A673 (cell line): ENCODE data around the gene SORBS2. TPM values are rescaled to one million over a fixed set of nuclear protein-coding genes. Genes with fewer than 3 reads are reported as not detected.

Source experiments
- BruUV-seq: library from RNA; stranded (reverse); fragments of 400-500 nt; replicated peaks from 2 replicates; lab custom pipeline; 2021; lab: Mats Ljungman, UMichigan
- CTCF ChIA-PET: fragments of 300-600 bp; sonication (Branson Sonifier 250); formaldehyde crosslinking; loops from one replicate; lab custom pipeline; 2022; ENCODE audit warnings: antibody characterized with exemption; lab: Charles Lee
- POLR2A ChIA-PET: fragments of 300-600 bp; sonication (Branson Sonifier 250); formaldehyde crosslinking; loops from one replicate; lab custom pipeline; 2022; ENCODE audit warnings: antibody characterized with exemption; ENCODE audit not compliant: low non-redundant PET; lab: Charles Lee
- DNase-seq: peaks from one replicate; pipeline ENCODE4 v3.0.0-alpha.2; 2015; ENCODE audit warnings: low spot score
- H3K27ac ChIP-seq: fragments of 200-600 bp; sonication (generic); 2 replicates; pipeline ENCODE4 v1.5.1; 2016; ENCODE audit warnings: mixed run types, low read depth, mild to moderate bottlenecking, mixed read lengths, antibody characterized with exemption, low read length; ENCODE audit not compliant: poor library complexity, severe bottlenecking
- H3K27me3 ChIP-seq: fragments of 200-600 bp; sonication (generic); replicated peaks from 2 replicates; pipeline ENCODE4 v1.6.1; 2017; ENCODE audit warnings: mixed run types, low read depth, mild to moderate bottlenecking, mixed read lengths, antibody characterized with exemption, low read length; ENCODE audit not compliant: insufficient read depth, poor library complexity
- H3K36me3 ChIP-seq: fragments of 200-600 bp; sonication (generic); 2 replicates; pipeline ENCODE4 v1.6.1; 2016; ENCODE audit warnings: mixed run types, mild to moderate bottlenecking, mixed read lengths, antibody characterized with exemption, low read length; ENCODE audit not compliant: insufficient read depth, poor library complexity, severe bottlenecking
- H3K4me1 ChIP-seq: fragments of 200-600 bp; sonication (generic); 2 replicates; pipeline ENCODE4 v1.6.1; 2017; ENCODE audit warnings: mixed run types, mild to moderate bottlenecking, mixed read lengths, antibody characterized with exemption, low read length; ENCODE audit not compliant: insufficient read depth, poor library complexity, severe bottlenecking
- H3K4me3 ChIP-seq: fragments of 200-600 bp; sonication (generic); 2 replicates; pipeline ENCODE4 v1.5.1; 2016; ENCODE audit warnings: low read depth, mixed run types, mild to moderate bottlenecking, mixed read lengths, low read length; ENCODE audit not compliant: poor library complexity, severe bottlenecking
- H3K9me3 ChIP-seq: fragments of 200-600 bp; sonication (generic); 2 replicates; pipeline ENCODE4 v1.6.1; 2016; ENCODE audit warnings: mixed run types, low read depth, mild to moderate bottlenecking, mixed read lengths, antibody characterized with exemption, low read length; ENCODE audit not compliant: poor library complexity, severe bottlenecking
- CTCF ChIP-seq: fragments of 300-800, 200-600 bp; sonication (generic); conservative IDR thresholded peaks from 2 replicates; pipeline ENCODE4 v1.5.1; 2017; ENCODE audit warnings: low read depth, mild to moderate bottlenecking, antibody characterized with exemption, low read length, moderate library complexity, mixed read lengths
- EZH2 ChIP-seq: fragments of 200-600 bp; sonication (generic); IDR thresholded peaks from 2 replicates; pipeline ENCODE4 v1.6.1; 2017; ENCODE audit warnings: borderline replicate concordance, low read depth, mild to moderate bottlenecking, mixed read lengths, antibody characterized with exemption, low read length; ENCODE audit not compliant: poor library complexity, severe bottlenecking
- intact Hi-C: fragments of 100-400 bp; cut with micrococcal nuclease; formaldehyde crosslinking; loops from one replicate; pipeline ENCODE4 v1.10.0; 2022; ENCODE audit not compliant: unreplicated experiment
- total RNA-seq: library from RNA; stranded (reverse); gene quantifications from 2 replicates; pipeline ENCODE4 v1.2.3, GENCODE V29; 2021

Gene SORBS2
- total RNA-seq, 1 experiment from 2014 or later: not detected

DNA sequence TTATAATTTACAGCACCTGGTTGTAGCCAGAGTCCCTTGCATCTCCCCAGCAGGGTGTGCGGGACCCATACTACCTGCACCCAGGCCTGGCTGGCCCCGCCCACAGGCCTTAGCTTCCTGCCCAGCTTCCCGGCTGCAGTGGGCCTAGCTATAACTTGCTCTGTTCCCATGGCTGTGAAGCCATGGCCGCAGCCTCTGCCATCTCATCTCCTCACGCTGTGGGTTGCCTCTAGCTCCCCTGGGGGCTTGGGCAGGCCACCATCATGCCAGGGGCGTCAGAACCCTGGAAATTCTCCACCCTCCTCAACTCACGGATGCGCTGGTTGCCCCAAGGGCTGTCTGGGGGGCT is 26.1 kb upstream of the SORBS2 start:
- BruUV-seq: no TSS peak
- ChIA-PET POLR2A (no interaction called here), CTCF (no interaction called here)
- no peaks in the 10 kb centered on the region for H3K9me3 ChIP-seq
- peaks cover 17% of the 10 kb centered on the region for H3K4me1 ChIP-seq
- TF ChIP-seq EZH2: no peak
- TF ChIP-seq CTCF: no peak
- H3K36me3 ChIP-seq: no peaks in the 10 kb centered on the region
- DNase-seq: no peak
- no peak overlapping the region for H3K4me3 ChIP-seq
- intact Hi-C loops: no loop called here
- no peaks in the 10 kb centered on the region for H3K27me3 ChIP-seq
- H3K27ac ChIP-seq: no peak overlapping the region

- TF ChIP-seq EZH2: no peak
- TF ChIP-seq CTCF: no peak
- no TSS peak for BruUV-seq
- intact Hi-C loops: no loop called here
- Histone ChIP-seq H3K36me3 (no peaks in the 10 kb centered on the region), H3K27me3 (no peaks in the 10 kb centered on the region), H3K27ac (no peak overlapping the region), H3K9me3 (no peaks in the 10 kb centered on the region), H3K4me1 (peaks cover 17% of the 10 kb centered on the region), H3K4me3 (no peak overlapping the region)
- peak; percentile 32 for DNase-seq
- POLR2A ChIA-PET: no interaction called here
- CTCF ChIA-PET: no interaction called here
These were observed 25.6 kb upstream of the SORBS2 start for GRCh38 chr4:185837415-185838103.

DNA sequence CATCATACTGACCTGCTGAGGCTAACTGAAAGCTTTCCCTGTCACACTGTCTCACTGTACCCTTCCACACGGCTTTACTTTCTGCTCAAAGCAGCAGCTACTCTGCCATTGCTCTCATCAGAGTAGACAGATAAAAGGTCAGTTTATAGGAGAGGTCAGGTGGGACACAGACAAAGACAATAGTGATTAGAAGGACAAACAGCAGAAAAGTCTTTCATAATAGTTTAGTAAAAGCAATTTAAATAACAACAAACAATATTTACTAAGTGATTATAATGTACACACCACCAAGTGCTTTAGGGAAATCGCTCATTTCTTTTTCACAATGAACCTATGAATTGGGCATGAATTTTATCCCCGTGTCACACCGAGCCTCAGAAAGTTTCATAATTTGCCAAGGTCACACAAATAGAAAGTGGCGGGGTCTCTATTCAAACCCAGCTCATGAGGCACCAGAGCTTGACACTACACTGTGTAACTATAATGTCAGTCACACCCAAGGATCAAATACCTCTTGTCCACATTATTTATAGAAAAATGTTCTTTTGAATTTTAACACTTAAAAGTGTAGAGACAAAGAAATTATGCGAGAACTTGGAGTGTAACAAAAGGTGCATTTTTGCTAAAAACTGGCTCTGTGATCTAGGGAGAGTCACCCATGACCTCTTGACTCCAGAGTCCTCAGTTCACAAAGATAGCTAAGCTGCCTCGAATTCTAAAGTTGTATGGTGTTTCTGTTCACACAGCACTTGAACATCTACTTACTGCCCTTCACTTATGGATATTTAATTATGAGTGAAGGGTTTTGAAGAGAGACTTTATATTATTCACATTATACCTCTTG is 24.5 kb upstream of the SORBS2 start:
- CTCF ChIA-PET: no interaction called here

More for the DNA sequence above, 24.5 kb upstream of the SORBS2 start:
- H3K9me3 ChIP-seq: no peaks in the 10 kb centered on the region
- intact Hi-C loops: no loop called here
- no peak for DNase-seq
- no peaks in the 10 kb centered on the region for H3K27me3 ChIP-seq
- no TSS peak for BruUV-seq
- no peak overlapping the region for H3K4me3 ChIP-seq
- POLR2A ChIA-PET: no interaction called here
- TF ChIP-seq EZH2 (no peak), CTCF (no peak)
- H3K4me1 ChIP-seq: peaks cover 17% of the 10 kb centered on the region
- no peaks in the 10 kb centered on the region for H3K36me3 ChIP-seq
- H3K27ac ChIP-seq: no peak overlapping the region
